Left colon (tissue), 2 donors: Measurements from ENCODE around the gene THPO. TPM values are rescaled to one million over a fixed set of nuclear protein-coding genes. Genes with fewer than 3 reads are reported as not detected.

Source experiments
- ATAC-seq: fragments of 200-7000 bp; cut with Tn5 transposase; one replicate; pipeline ENCODE4 v1.9.1; 2020; ENCODE audit warnings: mild to moderate bottlenecking, moderate library complexity
- DNase-seq, 2 donors: peaks; one replicate each; pipeline ENCODE4 v3.0.0-alpha.2; 2020
- intact Hi-C, 2 donors: fragments of 100-400 bp; cut with DNase I in 1 of 2; cut with micrococcal nuclease in 1 of 2; formaldehyde crosslinking; loops; one replicate each; pipeline versions ENCODE4 v1.11.2 to v1.14.0; 2022; cut with DNase I, micrococcal nuclease
- total RNA-seq, 2 donors: library from RNA; stranded (reverse); fragmentation: NEBNext Ultra II Directional; extraction: Animal tissue kit (Norgen Biotek cat#: 25700); gene quantifications; one replicate each; pipeline ENCODE4 v1.2.1, GENCODE V29; 2021
- donor health status: DM: no; HTN: no; CAD: no.
- donor health status: DM: yes; HTN: yes; CAD: no.

THPO gene
- total RNA-seq, 2 donors from 2014 or later = not detected

GRCh38 chr3:184387174-184387714, 9.2 kb upstream of the THPO start:
- ATAC-seq (no peak), DNase-seq (no peak)
- intact Hi-C loops = no loop called here

- intact Hi-C loops = no loop called here
- DNase-seq = no peak
- no peak for ATAC-seq
Measured at GRCh38 chr3:184386047-184386806, 8.2 kb upstream of the THPO start.

GRCh38 chr3:184384856-184385422, 6.9 kb upstream of the THPO start:
- ATAC-seq (no peak), DNase-seq (no peak)
- intact Hi-C loops = no loop called here

DNA sequence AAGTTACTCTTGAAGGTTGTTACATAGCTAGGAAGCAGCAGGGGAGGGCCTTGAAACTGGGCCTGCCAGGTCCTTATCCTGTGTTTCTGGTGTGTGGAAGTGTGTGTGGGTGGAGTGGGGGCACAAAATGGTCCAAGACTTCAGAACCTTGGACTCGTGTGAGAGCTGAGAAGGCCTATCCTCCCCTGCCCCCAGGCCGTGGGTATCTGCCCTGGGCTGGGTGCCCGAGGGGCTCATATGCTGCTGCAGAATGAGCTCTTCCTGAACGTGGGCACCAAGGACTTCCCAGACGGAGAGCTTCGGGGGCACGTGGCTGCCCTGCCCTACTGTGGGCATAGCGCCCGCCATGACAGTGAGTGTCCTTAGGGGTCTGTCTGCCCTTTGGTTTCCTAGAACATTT, 6.3 kb upstream of the THPO start:
- intact Hi-C loops = no loop called here
- DNase-seq (no peak), ATAC-seq (no peak)

GRCh38 chr3:184383033-184383740, 5.2 kb upstream of the THPO start:
- DNase-seq = no peak
- intact Hi-C loops = no loop called here
- ATAC-seq = no peak

- intact Hi-C loops = no loop called here
- DNase-seq = no peak
- no peak for ATAC-seq
Measured at GRCh38 chr3:184382326-184383032, 4.5 kb upstream of the THPO start.

DNA sequence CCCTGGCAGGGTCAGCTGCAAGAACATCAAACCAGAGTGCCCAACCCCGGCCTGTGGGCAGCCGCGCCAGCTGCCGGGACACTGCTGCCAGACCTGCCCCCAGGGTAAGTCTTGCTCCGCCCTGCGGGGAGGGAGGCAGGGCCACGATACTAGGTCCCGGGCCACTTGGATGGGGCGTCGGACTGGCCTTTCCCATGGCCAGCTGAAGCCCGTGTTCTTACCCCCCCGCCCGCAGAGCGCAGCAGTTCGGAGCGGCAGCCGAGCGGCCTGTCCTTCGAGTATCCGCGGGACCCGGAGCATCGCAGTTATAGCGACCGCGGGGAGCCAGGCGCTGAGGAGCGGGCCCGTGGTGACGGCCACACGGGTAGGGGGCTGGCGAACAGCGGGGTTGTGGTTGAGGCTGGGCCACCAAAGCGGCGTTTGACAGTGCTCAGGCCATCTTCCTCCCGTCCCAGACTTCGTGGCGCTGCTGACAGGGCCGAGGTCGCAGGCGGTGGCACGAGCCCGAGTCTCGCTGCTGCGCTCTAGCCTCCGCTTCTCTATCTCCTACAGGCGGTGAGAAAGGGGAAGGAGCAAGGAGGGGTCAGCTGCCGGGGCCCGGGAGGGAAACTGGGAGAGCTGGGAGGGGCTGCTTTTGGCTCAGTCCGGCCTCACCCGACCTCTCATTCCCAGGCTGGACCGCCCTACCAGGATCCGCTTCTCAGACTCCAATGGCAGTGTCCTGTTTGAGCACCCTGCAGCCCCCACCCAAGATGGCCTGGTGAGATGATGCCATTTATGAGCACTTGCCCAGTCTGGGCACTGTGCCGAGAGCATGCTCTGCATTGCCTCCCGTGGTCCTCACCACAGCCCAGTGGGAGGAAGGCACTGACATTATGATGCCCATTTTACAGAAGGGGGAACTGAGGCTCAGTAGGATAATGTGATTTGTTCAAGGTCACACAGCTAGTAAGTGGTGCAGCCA, 3.5 kb upstream of the THPO start:
- ATAC-seq = peak; percentile 31
- intact Hi-C loops = no loop called here
- DNase-seq = no peak

DNA sequence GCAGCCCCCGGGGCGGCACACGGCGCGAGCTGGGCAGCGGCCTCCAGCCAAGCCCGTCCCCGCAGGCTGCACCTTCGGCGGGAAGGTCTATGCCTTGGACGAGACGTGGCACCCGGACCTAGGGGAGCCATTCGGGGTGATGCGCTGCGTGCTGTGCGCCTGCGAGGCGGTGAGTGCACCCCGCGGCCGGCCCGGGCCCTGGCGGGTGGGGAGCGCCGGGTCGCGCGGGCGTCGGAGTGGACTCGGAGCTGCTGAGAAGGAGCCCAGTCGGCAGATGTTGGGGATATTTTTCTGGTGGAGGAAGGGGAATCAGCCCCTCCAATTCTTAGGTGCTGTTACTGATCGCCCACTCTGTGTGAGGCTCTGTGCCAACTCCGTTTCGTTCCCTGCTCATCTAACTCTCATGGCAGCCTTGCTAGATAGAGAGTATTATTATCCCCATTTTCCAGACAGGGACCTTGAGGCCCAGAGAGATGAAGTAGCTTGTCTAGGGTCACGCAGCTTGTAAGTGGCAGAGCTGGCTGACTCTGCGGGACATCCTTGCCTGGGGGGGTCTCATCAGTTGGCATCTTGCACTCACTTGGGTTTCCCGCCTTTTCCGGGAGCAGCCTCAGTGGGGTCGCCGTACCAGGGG, 2.7 kb upstream of the THPO start:
- intact Hi-C loops = no loop called here

GRCh38 chr3:184380185-184380626, 2.2 kb upstream of the THPO start:
- peak in 1 of 2 donors; percentile 66 for DNase-seq
- intact Hi-C loops = no loop called here
- ATAC-seq = peak; percentile 68

More for the DNA sequence above, 2.7 kb upstream of the THPO start:
- DNase-seq = no peak
- peak; percentile 13 for ATAC-seq

GRCh38 chr3:184379358-184380184, 1.6 kb upstream of the THPO start, which contains the start of gene CHRD:
Gene CHRD (plus strand): TSS chr3:184380054. CDS start chr3:184380319, 265 bp downstream.
- ATAC-seq = peak; percentile 24
- DNase-seq = no peak
- intact Hi-C loops = loop anchor here in 1 of 2 donors (10.0 kb wide), 1 partner anchor 165 kb away; no protein-coding TSS in a partner anchor

GRCh38 chr3:184378651-184379357, 797 bp upstream of the THPO start:
- DNase-seq = no peak
- no peak for ATAC-seq
- intact Hi-C loops = loop anchor here in 1 of 2 donors (10.0 kb wide), 1 partner anchor 166 kb away; no protein-coding TSS in a partner anchor

DNA sequence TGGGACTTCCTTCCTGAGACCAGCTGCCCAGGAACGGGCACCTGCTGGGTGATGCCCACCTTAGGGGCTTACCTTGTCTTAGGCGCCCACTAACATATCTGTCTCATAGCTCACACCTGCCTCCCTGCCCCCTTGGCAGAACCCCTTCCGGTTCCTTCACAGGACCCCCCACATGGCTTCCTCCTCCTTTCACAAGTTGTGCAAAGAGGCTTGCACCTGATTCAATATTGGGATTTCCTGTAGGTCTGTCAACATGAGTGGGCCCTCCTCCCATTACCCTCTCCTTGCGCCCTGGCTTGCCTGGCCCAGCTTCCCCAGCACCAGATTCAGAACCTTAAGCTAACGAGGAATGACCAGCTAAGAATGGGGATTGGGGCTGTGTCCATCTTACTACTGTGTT, 633 bp downstream of the THPO start:
- DNase-seq (no peak), ATAC-seq (no peak)
- intact Hi-C loops = loop anchor here in 1 of 2 donors (10.0 kb wide), 1 partner anchor 167 kb away; no protein-coding TSS in a partner anchor

DNA sequence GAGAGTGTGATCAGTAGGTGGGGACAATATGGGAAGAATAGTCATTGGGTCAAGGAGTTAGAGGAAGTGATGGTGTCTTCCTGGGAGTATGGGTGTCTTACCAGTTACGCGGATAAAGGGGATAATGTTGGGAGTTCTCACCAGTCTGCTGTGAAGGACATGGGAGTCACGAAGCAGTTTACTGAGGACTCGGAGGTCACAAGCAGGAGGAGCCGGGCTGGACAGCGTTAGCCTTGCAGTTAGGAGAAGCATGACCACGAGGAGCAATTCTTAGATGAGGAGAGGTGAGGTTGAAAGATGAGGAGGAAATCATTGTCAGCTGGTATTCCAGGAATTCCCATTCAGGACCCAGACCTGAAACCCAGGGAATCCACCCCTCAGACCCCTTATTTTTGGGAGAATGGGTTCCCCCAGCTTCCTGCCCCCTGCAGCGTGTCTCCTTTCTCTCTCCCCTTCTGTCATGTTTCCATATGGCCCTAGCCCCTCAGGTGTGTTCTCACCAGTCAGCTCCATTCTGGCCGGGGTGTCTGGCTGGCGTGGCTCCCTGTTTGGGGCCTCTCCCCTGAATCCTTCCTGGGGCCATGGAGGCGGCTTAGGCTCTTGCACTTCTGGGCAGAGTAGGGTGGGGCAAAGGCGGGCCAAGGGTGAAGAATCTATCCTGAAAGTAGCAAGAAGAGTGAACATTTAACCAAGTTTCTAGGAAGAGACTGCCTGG, 2.1 kb downstream of the THPO start:
- intact Hi-C loops = loop anchor here in 1 of 2 donors (10.0 kb wide), 1 partner anchor 169 kb away; no protein-coding TSS in a partner anchor
- DNase-seq (no peak), ATAC-seq (no peak)

- DNase-seq = no peak
- intact Hi-C loops = loop anchor here in 1 of 2 donors (5.0 to 10.0 kb wide), 2 partner anchors 139 to 171 kb away; no protein-coding TSS in a partner anchor
- ATAC-seq = peak; percentile 48
Measured at GRCh38 chr3:184373422-184373821, 4.6 kb downstream of the THPO start.

DNA sequence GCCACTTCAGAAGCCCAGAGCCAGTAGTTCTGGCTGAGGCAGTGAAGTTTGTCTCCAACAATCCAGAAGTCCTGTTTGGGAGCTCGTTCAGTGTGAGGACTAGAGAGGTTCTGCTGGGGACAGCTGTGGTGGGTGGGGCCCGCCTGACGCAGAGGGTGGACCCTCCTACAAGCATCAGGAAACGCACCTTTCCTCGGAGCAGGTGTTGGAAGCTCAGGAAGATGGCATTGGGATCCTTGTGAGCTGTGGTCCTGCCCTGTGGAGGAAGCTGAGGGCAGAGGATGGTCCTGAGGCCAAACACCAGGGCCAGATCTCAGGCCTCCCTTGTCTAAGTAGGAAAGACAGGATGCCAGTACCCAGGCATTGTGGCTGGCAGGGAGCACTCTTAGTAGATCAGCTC, 5.1 kb downstream of the THPO start:
- intact Hi-C loops = loop anchor here in 1 of 2 donors (5.0 to 10.0 kb wide), 2 partner anchors 139 to 172 kb away; no protein-coding TSS in a partner anchor
- ATAC-seq = peak; percentile 11
- DNase-seq = no peak
